GM19328 (cell line): ENCODE measurements around the gene HNF4A.

Source experiments
- ATAC-seq: cut with Tn5 transposase; IDR thresholded peaks from one replicate; pipeline ENCODE4 v1.9.1; 2021; ENCODE audit warnings: mild to moderate bottlenecking, moderate library complexity; ENCODE audit not compliant: unreplicated experiment

HNF4A gene

GRCh38 chr20:44439318-44439717 is 83.8 kb downstream of the HNF4A start:
- ATAC-seq = no peak

- no peak for ATAC-seq
Measured at GRCh38 chr20:44442298-44443070, 87.0 kb downstream of the HNF4A start.

- no peak for ATAC-seq
Measured at GRCh38 chr20:44445742-44446710, 90.5 kb downstream of the HNF4A start.

- ATAC-seq = no peak
Measured at GRCh38 chr20:44447827-44448419, 92.4 kb downstream of the HNF4A start.

- ATAC-seq = no peak
Measured at GRCh38 chr20:44448753-44449546, 93.5 kb downstream of the HNF4A start.

- no peak for ATAC-seq
Measured at GRCh38 chr20:44449864-44450263, 94.4 kb downstream of the HNF4A start.

GRCh38 chr20:44450281-44450889 is 94.9 kb downstream of the HNF4A start:
- ATAC-seq = no peak

DNA sequence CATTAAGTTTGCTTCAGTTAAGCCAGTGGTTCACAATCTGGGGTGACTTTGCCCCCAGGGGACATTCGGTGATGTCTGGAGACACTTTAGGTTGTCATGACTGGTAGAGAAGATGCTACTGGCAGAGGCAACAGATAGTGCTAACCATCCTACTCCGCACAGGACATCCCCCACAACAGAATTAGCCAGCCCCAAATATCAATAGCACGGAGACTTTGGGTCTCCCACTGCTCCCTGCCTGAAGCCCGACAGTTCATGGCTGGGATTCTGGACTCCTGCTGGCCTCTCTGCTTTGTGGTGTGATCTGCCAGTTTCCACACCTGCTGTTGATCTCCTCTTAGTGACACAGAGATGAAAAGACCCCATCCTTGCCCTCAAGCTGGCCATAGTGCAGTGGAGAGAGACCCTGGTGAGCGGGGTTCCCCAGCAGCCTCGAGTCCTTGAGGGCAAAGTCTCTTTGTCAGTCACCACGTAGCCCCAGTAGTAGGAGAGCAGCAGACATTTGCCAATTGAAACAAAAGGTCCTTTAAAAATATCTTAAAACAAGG is 95.5 kb downstream of the HNF4A start:
- ATAC-seq = no peak

DNA sequence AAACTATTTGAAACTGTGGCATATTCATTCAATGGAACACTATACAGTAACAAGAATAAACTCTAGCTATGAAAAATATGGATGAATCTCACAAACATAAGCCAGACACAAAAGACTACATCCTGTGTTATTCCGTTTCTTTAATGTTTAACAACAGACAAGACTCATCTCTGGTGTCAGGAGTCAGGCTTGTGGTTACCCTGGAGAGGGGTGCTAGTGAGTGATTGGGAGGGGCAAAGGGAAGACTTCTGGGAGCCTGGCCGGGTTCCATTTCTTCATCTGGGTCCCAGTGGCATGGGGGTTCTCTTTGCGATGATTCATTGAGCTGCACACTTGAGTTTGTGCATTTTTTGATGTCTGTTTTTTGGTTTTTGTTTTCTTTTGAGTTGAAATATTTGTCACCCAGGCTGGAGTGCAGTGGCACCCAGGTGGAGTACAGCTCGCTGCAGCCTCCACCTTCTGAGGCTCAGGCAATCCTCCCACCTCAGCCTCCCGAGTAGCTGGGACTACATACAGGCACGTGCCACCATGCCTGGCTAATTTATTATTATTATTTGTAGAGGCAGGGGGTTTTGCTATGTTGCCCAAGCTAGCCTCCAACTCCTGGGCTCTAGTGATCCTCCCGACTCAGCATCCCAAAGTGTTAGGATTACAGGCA is 98.9 kb downstream of the HNF4A start:
- ATAC-seq = no peak

- ATAC-seq = no peak
Measured at GRCh38 chr20:44455126-44455525, 99.6 kb downstream of the HNF4A start.

DNA sequence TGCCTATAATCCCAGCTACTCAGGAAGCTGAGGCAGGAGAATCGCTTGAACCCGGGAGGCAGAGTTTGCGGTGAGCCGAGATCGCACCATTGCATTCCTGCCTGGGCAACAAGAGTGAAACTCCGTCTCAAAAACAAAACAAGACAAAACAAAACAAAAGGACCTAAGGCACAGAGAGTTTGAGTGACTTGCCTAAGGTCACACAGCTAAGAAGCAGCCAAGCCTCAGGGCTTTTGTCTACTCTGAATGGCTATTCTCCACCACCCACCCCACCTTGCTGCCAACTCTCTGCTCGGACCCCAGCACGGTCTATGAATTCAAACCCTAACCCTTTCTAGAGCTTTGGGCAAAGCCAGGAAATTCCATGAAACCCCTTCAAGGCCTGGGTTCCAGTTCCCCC is 101.1 kb downstream of the HNF4A start:
- ATAC-seq = no peak

DNA sequence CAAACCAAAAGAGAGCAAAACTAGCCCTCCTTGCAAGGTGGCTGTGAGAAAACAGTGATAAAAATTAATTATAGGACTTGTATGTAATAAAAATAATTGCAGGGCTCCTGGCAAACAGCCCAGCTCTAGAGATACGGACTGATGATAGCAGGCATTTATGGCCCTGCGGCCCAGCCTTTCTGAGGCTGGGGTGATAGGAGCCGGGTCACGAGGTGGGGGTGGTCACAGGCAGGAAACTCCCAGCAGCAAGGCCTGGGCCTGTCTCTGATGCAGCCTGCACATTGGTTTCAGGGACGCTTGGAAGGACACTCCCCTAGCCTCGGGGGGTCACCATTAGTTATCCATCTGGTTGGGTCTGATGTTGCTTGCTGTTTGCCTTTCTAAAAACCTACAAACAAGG is 101.5 kb downstream of the HNF4A start:
- no peak for ATAC-seq

DNA sequence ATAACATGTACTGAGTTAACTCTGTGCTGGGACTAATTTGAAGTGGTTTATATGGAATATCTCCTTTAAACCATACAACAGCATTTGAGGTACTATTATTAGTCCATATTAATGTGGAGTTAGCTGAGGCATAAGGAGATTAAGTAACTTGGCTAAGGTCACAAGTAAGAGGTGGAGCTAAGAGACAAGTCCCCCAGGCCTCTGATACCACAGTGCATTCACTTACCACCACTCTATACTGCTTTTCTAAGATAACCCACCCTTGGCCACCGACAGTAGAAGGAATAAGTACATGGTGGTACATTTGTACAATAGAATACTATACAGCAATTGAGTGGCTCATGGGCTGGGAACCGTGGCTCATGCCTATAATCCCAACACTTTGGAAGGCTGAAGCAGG is 103.8 kb downstream of the HNF4A start:
- no peak for ATAC-seq

GRCh38 chr20:44460795-44461141 is 105.3 kb downstream of the HNF4A start:
- ATAC-seq = no peak

DNA sequence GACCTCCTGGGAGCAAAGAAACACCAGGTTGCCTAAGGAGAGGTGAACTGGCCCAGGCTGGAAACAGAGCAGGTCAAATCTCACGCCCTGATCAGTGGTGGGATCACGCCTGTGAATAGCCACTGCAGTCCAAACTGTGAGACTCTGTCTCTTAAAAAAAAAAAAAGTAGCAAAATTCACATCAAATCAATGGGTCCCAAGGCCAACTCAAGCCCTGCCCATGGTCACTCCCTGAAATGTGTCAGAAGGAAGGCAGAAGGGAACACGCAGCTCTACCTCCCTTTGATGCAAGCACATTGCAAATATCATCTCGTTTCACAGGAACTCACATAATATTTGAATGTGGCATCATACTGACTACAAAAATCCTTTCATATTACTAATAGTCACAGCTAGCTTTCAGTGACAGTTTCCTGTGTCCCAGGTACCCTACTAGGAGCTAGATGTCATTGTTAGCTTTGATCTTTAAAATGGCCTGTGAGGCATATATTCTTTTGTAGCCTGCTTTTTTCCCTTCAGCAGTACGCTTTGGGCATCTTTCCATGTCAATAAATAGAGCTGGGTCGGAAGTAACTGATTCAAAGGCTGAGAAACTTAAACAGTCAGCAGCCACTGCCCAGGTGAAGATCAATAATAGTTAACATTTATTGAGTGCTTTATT is 105.8 kb downstream of the HNF4A start:
- ATAC-seq = no peak

GRCh38 chr20:44461803-44462174 is 106.3 kb downstream of the HNF4A start:
- ATAC-seq = no peak

- no peak for ATAC-seq
Measured at GRCh38 chr20:44463466-44463865, 108.0 kb downstream of the HNF4A start.

GRCh38 chr20:44464514-44464913 is 109.0 kb downstream of the HNF4A start:
- no peak for ATAC-seq

- no peak for ATAC-seq
Measured at GRCh38 chr20:44465001-44465560, 109.6 kb downstream of the HNF4A start.
